WTC11 (cell line): ENCODE results near the gene KRT32. TPM values are rescaled to one million over a fixed set of nuclear protein-coding genes. Genes with fewer than 3 reads are reported as not detected.

Experiments
- ATAC-seq: fragments of 200-7000 bp; cut with Tn5 transposase; 2 replicates; pipeline ENCODE4 v1.10.0; 2021; ENCODE audit warnings: mild to moderate bottlenecking, moderate library complexity
- CTCF ChIA-PET: fragments of 300-600 bp; sonication (Branson Sonifier 250); formaldehyde crosslinking; loops from one replicate; lab custom pipeline; 2021; ENCODE audit warnings: antibody characterized with exemption; lab: Charles Lee
- POLR2A ChIA-PET: fragments of 350-600 bp; sonication (Branson Sonifier 250); formaldehyde crosslinking; loops from one replicate; lab custom pipeline; 2021; ENCODE audit warnings: antibody characterized with exemption; lab: Charles Lee
- DNase-seq: peaks from one replicate; pipeline ENCODE4 v3.0.0; 2021; ENCODE audit warnings: low spot score
- H3K27ac Mint-ChIP-seq: 2 replicates; pipeline ENCODE4 v1.8.0; 2021; ENCODE audit warnings: mixed read lengths
- H3K27me3 Mint-ChIP-seq: 2 replicates; pipeline ENCODE4 v1.8.0; 2021; ENCODE audit warnings: low read depth, mild to moderate bottlenecking, moderate library complexity, mixed read lengths
- H3K36me3 Mint-ChIP-seq: 2 replicates; pipeline ENCODE4 v1.8.0; 2021; ENCODE audit warnings: mixed read lengths
- H3K4me1 Mint-ChIP-seq: 2 replicates; pipeline ENCODE4 v1.8.0; 2022; ENCODE audit warnings: mixed read lengths
- H3K4me3 Mint-ChIP-seq: 2 replicates; pipeline ENCODE4 v1.8.0; 2021; ENCODE audit warnings: mild to moderate bottlenecking, moderate library complexity, mixed read lengths
- H3K9me3 Mint-ChIP-seq: 2 replicates; pipeline ENCODE4 v1.8.0; 2021; ENCODE audit warnings: mixed read lengths
- GRHL2 ChIP-seq: fragments of 250-450 bp; sonication (Bioruptor Pico); IDR thresholded peaks from 2 replicates; pipeline ENCODE4 v1.8.0; 2022; ENCODE audit warnings: mild to moderate bottlenecking, moderate library complexity; ENCODE audit not compliant: insufficient replicate concordance, severe bottlenecking
- MXD4 ChIP-seq: fragments of 250-450 bp; sonication (Bioruptor Pico); IDR thresholded peaks from 2 replicates; pipeline ENCODE4 v1.8.0; 2021; ENCODE audit warnings: mild to moderate bottlenecking, moderate library complexity, borderline replicate concordance
- NFATC4 ChIP-seq: fragments of 250-450 bp; sonication (Bioruptor Pico); IDR thresholded peaks from 2 replicates; pipeline ENCODE4 v1.9.0; 2021; ENCODE audit warnings: mild to moderate bottlenecking
- RELA ChIP-seq: sonication (generic); formaldehyde crosslinking; IDR thresholded peaks from 2 replicates; pipeline ENCODE4 v1.8.1; 2022; ENCODE audit warnings: missing genetic modification reagents, mild to moderate bottlenecking, borderline replicate concordance
- ZNF263 ChIP-seq: sonication (generic); formaldehyde crosslinking; IDR thresholded peaks from 2 replicates; pipeline ENCODE4 v1.8.1; 2022; ENCODE audit warnings: low read depth, mild to moderate bottlenecking, moderate library complexity, missing genetic modification reagents
- ZNF396 ChIP-seq: fragments of 250-450 bp; sonication (Bioruptor Pico); IDR thresholded peaks from 2 replicates; pipeline ENCODE4 v1.8.0; 2021; ENCODE audit warnings: mild to moderate bottlenecking, moderate library complexity, borderline replicate concordance
- ZNF423 ChIP-seq: fragments of 250-450 bp; sonication (Bioruptor Pico); IDR thresholded peaks from 2 replicates; pipeline ENCODE4 v2.1.2; 2022; ENCODE audit warnings: mild to moderate bottlenecking, moderate library complexity
- total RNA-seq: library from RNA; stranded (reverse); gene quantifications from 3 replicates; pipeline ENCODE4 v1.2.3, GENCODE V29; 2021
- TF ChIP-seq, protein P1 (sequence below): sonication (generic); formaldehyde crosslinking; IDR thresholded peaks from 2 replicates; pipeline ENCODE4 v1.8.0; 2023; ENCODE audit warnings: missing genetic modification reagents, mild to moderate bottlenecking, borderline replicate concordance
- TF ChIP-seq, protein P2 (sequence below): sonication (generic); formaldehyde crosslinking; IDR thresholded peaks from 2 replicates; pipeline ENCODE4 v1.8.0; 2022; ENCODE audit warnings: missing genetic modification reagents

KRT32 gene
- total RNA-seq, 1 experiment from 2014 or later: not detected

DNA sequence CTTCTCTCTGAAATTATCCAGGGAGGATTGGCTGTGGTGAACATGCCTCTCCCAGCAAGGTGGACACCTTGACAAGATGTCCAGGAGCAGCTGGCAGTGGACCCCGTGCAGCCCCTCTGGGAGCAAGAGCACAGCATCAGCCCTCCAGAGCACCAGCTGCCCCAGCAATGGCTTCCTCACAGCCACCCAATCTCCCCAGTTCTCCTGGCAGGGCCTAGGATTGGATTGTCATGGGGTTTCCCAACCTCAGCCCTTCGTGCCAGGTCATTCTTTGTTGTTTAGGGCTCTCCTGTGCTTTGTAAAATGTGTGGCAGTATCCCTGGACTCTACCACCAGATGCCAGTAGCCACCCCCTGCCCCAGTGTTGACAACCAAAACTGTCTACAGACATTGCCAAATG lies 24.3 kb upstream of the KRT32 start (continued):
- TF ChIP-seq, protein P1, sequence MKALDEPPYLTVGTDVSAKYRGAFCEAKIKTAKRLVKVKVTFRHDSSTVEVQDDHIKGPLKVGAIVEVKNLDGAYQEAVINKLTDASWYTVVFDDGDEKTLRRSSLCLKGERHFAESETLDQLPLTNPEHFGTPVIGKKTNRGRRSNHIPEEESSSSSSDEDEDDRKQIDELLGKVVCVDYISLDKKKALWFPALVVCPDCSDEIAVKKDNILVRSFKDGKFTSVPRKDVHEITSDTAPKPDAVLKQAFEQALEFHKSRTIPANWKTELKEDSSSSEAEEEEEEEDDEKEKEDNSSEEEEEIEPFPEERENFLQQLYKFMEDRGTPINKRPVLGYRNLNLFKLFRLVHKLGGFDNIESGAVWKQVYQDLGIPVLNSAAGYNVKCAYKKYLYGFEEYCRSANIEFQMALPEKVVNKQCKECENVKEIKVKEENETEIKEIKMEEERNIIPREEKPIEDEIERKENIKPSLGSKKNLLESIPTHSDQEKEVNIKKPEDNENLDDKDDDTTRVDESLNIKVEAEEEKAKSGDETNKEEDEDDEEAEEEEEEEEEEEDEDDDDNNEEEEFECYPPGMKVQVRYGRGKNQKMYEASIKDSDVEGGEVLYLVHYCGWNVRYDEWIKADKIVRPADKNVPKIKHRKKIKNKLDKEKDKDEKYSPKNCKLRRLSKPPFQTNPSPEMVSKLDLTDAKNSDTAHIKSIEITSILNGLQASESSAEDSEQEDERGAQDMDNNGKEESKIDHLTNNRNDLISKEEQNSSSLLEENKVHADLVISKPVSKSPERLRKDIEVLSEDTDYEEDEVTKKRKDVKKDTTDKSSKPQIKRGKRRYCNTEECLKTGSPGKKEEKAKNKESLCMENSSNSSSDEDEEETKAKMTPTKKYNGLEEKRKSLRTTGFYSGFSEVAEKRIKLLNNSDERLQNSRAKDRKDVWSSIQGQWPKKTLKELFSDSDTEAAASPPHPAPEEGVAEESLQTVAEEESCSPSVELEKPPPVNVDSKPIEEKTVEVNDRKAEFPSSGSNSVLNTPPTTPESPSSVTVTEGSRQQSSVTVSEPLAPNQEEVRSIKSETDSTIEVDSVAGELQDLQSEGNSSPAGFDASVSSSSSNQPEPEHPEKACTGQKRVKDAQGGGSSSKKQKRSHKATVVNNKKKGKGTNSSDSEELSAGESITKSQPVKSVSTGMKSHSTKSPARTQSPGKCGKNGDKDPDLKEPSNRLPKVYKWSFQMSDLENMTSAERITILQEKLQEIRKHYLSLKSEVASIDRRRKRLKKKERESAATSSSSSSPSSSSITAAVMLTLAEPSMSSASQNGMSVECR (CRISPR knock-in tag): no peak
- no peak for TF ChIP-seq ZNF263
- TF ChIP-seq, protein P2, sequence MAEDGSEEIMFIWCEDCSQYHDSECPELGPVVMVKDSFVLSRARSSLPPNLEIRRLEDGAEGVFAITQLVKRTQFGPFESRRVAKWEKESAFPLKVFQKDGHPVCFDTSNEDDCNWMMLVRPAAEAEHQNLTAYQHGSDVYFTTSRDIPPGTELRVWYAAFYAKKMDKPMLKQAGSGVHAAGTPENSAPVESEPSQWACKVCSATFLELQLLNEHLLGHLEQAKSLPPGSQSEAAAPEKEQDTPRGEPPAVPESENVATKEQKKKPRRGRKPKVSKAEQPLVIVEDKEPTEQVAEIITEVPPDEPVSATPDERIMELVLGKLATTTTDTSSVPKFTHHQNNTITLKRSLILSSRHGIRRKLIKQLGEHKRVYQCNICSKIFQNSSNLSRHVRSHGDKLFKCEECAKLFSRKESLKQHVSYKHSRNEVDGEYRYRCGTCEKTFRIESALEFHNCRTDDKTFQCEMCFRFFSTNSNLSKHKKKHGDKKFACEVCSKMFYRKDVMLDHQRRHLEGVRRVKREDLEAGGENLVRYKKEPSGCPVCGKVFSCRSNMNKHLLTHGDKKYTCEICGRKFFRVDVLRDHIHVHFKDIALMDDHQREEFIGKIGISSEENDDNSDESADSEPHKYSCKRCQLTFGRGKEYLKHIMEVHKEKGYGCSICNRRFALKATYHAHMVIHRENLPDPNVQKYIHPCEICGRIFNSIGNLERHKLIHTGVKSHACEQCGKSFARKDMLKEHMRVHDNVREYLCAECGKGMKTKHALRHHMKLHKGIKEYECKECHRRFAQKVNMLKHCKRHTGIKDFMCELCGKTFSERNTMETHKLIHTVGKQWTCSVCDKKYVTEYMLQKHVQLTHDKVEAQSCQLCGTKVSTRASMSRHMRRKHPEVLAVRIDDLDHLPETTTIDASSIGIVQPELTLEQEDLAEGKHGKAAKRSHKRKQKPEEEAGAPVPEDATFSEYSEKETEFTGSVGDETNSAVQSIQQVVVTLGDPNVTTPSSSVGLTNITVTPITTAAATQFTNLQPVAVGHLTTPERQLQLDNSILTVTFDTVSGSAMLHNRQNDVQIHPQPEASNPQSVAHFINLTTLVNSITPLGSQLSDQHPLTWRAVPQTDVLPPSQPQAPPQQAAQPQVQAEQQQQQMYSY (CRISPR knock-in tag): no peak
- TF ChIP-seq ZNF423: no peak
- TF ChIP-seq, all 79 proteins: peak for 0

DNA sequence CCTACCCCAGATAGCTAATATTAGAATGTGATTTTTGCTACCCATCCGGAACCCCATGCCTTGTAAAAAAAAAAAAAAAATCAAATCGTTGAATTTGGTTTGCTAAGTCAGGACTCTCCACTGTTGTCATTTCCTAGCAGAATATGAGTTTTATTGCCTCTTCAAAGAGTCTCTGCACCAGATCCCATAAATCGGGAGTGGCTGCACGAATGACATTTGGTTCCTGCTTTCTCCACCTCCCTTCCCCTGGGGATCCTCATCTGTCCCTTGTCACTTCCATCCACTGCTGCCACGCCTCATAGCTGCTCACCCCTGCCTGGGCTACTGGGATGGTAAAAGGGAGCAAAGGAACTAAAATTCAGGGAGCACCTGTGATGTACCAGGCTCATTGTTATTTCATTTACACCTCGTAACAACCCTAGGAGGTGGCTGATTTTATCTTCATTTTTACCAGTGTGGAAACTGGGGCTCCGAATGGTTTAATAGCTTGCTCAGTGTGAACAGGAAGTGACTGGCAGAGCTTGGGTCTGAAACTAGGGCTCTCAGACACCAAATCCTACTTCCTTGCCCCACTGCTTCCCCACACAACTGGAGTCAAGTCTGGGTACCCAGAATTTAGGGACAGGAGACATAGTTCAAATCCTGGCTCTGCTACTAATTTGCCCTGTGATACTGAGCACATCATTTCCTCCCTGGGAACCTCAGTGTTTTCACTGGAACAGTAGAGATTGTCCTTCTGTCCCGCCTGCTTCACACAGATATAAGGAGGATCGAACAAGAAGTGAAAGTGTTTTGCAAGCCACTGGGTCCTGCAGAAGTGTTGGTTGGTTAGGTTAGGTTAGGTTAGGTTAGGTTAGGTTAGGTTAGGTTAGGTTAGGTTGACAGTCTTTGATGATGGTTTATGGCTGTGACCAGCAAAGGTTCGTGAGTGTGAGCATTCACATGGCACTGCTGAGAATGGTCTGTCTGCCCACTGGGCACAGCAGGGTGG lies 23.1 kb upstream of the KRT32 start:
- no peaks in the 10 kb centered on the region for H3K9me3 Mint-ChIP-seq
- H3K27ac Mint-ChIP-seq: no peak overlapping the region
- DNase-seq: no peak
- POLR2A ChIA-PET: no interaction called here
- no peak for ATAC-seq
- CTCF ChIA-PET: interaction anchor here (0.6 to 10.9 kb wide), 5 partner anchors 58 to 173 kb away, joined by 4 to 160 read pairs (median 9); no protein-coding TSS in a partner anchor
- no peak overlapping the region for H3K4me3 Mint-ChIP-seq
- no peaks in the 10 kb centered on the region for H3K36me3 Mint-ChIP-seq
- TF ChIP-seq RELA (CRISPR knock-in tag): no peak
- TF ChIP-seq GRHL2: no peak
- no peak for TF ChIP-seq MXD4 (CRISPR knock-in tag)
- no peak for TF ChIP-seq ZNF396
- H3K4me1 Mint-ChIP-seq: no peaks in the 10 kb centered on the region
- H3K27me3 Mint-ChIP-seq: peaks cover 13% of the 10 kb centered on the region

DNA sequence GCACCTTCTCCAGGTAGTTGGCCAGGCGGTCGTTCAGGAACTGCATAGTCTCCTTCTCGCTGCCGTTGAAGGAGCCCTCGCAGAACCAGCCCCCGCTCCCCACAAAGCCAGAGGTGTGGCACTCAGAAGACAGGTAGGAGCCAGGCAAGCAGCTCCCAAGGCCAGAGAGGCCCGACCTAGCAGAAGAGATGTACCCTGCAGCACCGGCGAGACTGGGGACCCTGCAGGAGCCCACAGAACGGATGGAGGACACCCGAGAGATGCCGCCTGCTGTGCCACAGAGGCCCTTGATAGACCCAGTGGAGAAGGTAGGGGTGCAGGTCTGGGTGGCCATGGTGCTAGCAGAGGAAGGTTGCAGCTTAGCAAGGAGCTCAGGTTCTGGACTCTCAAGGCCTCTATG lies 22.3 kb upstream of the KRT32 start, which contains the start of gene KRT36:
KRT36 (minus strand) TSS at position 380 of the 400 bp plus-strand sequence; CDS start at position 334, 46 bp downstream.
- peaks cover 17% of the 10 kb centered on the region for H3K27me3 Mint-ChIP-seq
- POLR2A ChIA-PET: no interaction called here
- no peak within 1 kb of the TSS for H3K27ac Mint-ChIP-seq
- no peaks in the 10 kb centered on the region for H3K36me3 Mint-ChIP-seq
- H3K4me1 Mint-ChIP-seq: no peaks in the 10 kb centered on the region
- ATAC-seq: no peak
- no peak for TF ChIP-seq MXD4 (CRISPR knock-in tag)
- no peak for TF ChIP-seq NFATC4
- H3K4me3 Mint-ChIP-seq: no peak within 1 kb of the TSS
- no peak for DNase-seq
- CTCF ChIA-PET: interaction anchor here (1.7 to 10.9 kb wide), 4 partner anchors 59 to 173 kb away, joined by 7 to 160 read pairs (median 20); no protein-coding TSS in a partner anchor
- H3K9me3 Mint-ChIP-seq: no peaks in the 10 kb centered on the region
